ENCODE results near the gene PTPRD.

Gene PTPRD

DNA sequence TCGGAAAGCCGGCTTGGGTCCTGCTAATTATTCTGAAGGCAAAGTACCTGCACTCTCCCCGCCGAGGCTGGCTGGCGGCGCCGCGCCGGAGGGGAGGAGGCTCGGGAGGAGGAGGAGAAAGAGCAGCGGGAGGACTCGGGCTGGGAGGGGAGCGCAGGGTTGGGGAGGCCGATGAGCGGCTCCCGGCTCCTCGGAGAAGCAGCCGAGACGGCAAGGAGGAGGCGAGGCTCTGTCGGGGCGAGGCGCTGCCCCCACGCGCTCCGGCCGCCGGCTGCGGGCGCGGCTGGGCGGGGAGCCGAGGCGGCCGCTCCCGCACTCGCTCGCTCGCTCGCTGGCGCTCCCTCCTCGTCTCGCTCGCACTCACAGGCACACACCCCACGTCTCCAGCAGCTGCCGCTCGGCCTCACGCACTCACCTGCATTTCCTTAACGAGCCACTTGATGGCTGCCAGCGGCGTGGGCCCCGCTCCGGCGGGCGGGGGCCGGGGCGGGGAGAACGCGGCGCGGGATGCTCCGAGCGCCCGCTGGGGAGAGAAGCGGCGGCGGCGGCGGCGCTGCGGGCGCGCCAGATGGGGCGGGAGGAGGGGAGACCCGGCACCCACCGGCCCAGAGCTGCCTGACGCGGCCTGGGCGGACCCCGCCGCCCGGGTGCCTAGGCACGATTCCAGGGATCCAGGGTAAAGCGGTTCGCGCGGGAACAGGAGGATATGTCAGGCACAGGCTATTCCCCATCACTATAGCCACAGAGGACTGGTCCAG lies at the start of gene PTPRD:
Gene PTPRD, minus strand, starts transcription at position 362 of the 758 bp plus-strand sequence.
- in situ Hi-C loops (cut with MboI; ENCODE audit: low sequenced_read_pairs), result no loop called here

- in situ Hi-C loops (cut with MboI; ENCODE audit: low sequenced_read_pairs), result no loop called here
Observed at GRCh38 chr9:10661994-10662393, 49.2 kb upstream of the PTPRD start.

DNA sequence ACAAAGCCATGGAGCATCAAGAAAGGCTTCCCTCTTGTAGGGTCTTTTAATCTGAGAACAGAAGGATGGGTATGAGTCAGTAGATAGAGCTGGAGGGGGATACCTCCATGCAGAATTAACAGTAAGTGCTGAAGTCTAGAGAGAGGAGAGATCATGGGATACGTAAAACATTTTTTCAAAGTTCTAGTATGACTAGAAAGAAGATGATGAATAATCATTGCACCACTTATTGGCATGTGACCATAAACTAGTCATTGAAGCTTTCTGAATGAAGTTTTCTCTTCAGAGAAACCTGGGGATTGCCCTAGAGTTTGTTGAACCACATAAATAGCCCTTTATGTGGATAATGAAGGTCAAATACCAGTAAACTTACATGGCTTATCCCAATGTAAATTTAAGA lies 48.6 kb upstream of the PTPRD start:
- in situ Hi-C loops (cut with MboI; ENCODE audit: low sequenced_read_pairs), result no loop called here

DNA sequence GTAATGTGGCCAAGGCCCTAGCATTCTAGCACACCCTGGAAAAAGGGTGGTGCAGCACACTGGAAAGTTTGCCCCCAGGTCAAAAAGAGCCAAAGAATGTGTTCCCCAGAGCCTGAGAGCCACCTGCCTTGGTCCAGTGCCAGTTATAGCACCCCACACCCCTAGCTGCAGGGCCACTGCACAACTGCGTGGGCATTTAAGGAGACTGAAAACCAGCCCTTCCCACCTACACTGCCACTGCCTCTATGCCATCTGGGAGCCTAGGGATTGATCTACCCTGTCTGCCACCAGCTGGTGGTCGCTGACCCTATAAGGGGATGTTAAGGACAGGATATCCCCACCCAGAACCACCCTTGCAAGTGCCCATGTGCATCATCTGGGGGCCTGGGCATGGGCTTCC lies 38.2 kb upstream of the PTPRD start:
- in situ Hi-C loops (cut with MboI; ENCODE audit: low sequenced_read_pairs), result no loop called here

DNA sequence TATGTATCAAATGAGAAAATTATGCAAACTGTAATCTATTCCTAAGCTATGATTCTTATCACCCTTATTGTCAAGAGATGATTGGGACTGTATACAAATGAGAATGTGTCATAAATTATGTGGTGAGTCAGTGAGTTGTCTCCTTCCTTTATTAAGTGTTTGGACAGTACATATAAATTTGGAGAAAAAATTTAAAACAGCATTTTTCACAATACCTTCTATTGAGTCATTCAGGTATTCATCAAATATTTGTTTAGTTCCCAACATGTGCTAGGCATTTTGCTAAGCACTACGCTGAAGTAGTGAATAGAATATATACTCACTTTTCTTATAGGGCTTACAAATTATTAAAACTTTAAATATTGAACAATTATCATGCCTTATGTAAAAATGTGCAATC lies 36.3 kb upstream of the PTPRD start:
- in situ Hi-C loops (cut with MboI; ENCODE audit: low sequenced_read_pairs), result no loop called here

DNA sequence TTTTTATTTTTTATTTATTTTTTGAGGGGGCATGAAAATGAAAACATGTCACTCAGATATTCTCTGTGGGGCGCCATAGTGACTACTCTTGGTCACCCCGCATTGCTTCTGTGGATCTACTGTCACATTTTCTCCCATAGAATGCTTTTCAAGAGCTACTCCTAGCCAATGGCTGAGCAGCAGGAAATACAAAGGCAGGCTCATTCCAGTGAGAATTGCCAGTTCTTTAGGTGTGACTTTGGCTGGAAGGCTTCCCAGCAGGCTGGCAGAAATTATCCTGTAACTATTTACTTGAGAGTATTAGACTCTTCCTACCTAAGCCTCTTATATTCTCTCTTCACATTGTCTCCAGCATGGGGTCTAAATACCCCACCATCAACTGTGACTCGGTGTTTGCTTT lies 21.0 kb upstream of the PTPRD start:
- in situ Hi-C loops (cut with MboI; ENCODE audit: low sequenced_read_pairs), result no loop called here

- in situ Hi-C loops (cut with MboI; ENCODE audit: low sequenced_read_pairs), result no loop called here
Observed at GRCh38 chr9:10614196-10614800, 1.5 kb upstream of the PTPRD start.

DNA sequence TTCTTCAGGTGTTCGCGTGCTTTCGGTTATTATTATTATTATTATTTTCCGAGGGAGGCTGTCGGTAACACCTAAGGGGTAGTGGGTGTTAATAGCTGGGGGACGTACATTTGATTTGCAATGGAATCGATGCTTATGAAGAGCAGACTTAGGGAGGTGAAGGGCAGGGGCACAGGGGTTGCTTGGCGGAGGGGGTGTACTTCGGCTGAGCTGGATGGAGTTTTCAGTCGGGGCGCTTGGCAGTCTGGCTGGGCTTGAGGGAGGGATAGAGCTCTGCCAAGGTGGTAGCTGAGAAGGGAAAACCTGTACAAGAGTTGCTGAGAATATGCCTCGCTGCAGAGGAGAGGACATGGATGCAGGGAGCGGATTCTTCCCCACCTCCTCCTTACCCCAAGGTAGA lies 617 bp upstream of the PTPRD start:
- in situ Hi-C loops (cut with MboI; ENCODE audit: low sequenced_read_pairs), result no loop called here

DNA sequence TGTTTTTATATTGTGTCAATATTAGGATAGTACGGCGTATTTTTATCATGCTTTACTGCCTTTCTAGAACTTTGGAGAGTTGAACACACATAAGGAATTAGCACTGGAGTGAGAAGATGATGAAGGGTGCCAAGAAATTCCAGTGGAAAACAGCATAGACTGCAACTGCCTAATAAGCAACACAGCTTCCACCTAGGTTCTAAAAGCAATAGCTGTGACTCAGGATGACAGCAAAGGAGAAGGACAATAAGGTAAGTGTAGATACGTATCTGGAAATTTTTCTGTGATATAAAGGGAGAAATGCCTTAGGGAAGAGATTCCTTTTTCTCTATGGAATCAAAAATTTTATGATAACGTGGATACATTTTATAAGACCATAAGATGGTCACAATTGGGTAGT lies 7.4 kb downstream of the PTPRD start:
- in situ Hi-C loops (cut with MboI; ENCODE audit: low sequenced_read_pairs), result no loop called here

- in situ Hi-C loops (cut with MboI; ENCODE audit: low sequenced_read_pairs), result no loop called here
Observed at GRCh38 chr9:10604927-10605326, 7.9 kb downstream of the PTPRD start.

DNA sequence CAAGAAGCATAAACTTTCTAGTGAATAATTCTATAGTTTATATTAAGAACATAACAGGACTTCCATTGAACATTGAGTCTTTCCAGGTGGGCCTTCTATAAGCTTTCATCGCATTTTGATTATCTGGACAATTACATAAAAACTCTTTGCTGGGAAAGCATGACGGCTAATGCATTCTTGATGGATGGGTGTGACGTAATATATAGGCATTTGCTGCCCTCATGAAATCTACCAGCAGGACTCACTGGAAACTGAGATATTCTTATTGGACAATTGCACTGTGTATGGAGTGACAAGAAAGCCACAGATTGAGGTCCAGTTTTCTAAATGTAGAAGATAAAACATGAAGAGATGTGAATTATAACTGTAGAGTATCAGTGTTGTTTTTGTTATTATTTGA lies 15.0 kb downstream of the PTPRD start:
- in situ Hi-C loops (cut with MboI; ENCODE audit: low sequenced_read_pairs), result no loop called here

DNA sequence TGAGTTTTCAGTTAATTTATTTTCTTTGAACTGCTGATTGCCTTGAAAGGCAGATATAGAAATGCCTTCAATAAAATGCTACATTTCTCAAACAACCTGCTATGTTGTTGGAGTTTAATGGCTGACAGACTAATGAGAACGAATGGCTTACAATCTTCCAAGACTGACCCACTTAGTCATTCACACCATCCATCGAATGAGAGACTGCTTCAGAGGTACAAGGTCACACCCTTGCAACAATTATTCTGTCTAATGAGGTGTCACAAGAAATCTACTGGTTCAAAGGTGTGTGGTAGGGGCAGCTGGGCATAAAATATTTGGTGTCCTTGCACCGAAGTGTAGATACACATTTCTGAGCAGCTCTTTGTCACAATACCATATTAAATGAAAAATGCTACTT lies 18.3 kb downstream of the PTPRD start:
- in situ Hi-C loops (cut with MboI; ENCODE audit: low sequenced_read_pairs), result no loop called here

DNA sequence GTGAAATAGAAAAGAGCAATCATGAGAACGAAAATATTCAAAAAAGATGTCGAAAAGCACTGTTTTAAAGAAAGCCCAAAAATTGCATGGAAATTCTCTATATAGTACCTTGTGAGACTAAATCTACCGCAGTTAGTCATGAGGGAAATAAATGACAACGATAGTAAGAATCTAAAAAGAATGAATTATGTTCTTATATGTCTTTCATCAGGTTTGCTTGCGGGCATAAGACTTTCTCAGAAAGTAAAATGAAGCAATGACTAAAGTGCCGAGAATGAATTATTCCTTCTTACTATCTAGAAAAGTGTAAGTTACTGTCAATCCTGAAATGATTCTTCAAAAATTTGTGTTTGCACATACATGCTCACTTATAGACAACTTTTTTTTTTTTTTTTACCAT lies 26.4 kb downstream of the PTPRD start:
- in situ Hi-C loops (cut with MboI; ENCODE audit: low sequenced_read_pairs), result no loop called here

GRCh38 chr9:10571699-10572098 lies 41.1 kb downstream of the PTPRD start:
- in situ Hi-C loops (cut with MboI; ENCODE audit: low sequenced_read_pairs), result no loop called here

- in situ Hi-C loops (cut with MboI; ENCODE audit: low sequenced_read_pairs), result no loop called here
Observed at GRCh38 chr9:10566848-10567247, 46.0 kb downstream of the PTPRD start.

DNA sequence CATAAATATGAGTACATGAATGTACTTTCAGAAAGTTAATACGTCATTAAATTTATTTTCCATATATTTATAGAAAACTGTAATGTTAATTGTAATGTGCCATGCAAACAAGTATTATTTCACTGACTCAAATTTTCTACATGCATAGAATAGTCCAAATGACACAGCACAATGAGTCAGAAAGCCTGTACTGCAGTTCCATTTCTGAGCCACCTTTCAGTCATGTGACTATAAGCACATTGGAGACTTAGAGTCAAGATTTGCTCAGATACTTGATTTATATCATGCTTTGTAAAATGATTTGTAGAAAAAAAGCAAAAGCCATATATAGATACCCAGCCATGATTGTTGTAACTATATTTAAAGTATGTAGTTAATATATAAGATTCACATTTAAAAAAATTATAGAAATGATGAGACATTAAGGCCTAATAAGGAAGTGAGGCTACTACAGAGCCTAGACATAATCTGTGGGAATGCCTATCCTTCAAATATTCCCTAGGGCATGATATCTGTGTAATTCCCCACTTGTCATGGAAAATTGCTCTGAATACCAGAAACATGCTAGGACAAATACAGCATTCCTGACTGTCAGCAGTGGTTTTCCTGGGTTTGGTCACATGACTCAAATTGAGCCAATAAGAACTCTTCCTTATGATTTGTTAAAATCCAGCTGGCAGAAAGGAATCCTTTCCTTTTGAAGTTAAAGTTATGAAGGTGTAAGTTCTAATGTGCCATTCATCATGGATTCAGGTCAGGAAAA lies 50.0 kb downstream of the PTPRD start:
- in situ Hi-C loops (cut with MboI; ENCODE audit: low sequenced_read_pairs), result no loop called here

DNA sequence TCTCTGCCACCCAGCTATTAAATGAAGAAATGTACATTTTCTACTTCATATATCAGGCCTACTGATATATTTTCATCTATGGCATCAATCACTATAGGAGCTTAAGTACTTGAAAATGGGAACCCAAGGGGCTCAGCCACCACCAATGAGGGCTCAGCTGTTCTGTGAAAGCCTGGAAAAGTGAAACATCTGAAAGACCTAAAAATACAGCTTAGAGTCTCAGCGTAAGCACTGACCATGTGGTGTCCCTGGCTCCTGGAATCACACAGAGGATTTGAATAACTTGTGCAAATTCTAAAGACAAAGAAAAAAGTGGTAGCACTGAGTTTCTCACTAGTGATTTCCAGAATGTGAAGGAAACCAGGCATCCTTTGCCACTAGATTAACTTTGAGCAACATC lies 64.5 kb downstream of the PTPRD start:
- in situ Hi-C loops (cut with MboI; ENCODE audit: low sequenced_read_pairs), result no loop called here

GRCh38 chr9:10538073-10538472 lies 74.7 kb downstream of the PTPRD start:
- in situ Hi-C loops (cut with MboI; ENCODE audit: low sequenced_read_pairs), result no loop called here

DNA sequence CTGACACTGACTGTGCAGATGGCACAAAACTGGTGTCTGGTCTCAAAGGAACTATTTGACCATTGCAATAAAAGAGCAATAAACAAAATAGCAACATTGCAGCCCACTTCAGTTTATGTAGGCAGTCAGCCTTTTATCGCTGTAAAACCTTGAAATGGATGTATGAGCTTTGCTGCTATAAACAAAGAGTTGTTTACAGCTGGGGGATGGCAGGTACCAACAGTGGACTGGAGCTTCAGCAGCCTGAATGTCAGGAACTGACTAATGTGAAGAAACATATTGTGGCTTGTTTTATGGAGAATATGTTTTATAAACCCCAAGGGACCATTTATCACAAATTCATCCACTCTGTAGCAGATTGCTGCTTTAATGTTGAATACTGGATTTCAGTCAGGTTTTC lies 78.0 kb downstream of the PTPRD start:
- in situ Hi-C loops (cut with MboI; ENCODE audit: low sequenced_read_pairs), result no loop called here

- in situ Hi-C loops (cut with MboI; ENCODE audit: low sequenced_read_pairs), result no loop called here
Observed at GRCh38 chr9:10525972-10526371, 86.8 kb downstream of the PTPRD start.

- in situ Hi-C loops (cut with MboI; ENCODE audit: low sequenced_read_pairs), result no loop called here
Observed at GRCh38 chr9:10523164-10523563, 89.6 kb downstream of the PTPRD start.

GRCh38 chr9:10512144-10512543 lies 100.7 kb downstream of the PTPRD start:
- in situ Hi-C loops (cut with MboI; ENCODE audit: low sequenced_read_pairs), result no loop called here

Data from HL-60/S4 treated with phorbol 12-myristate 13-acetate at 8.2 ng/mL for 4 days and 3 days (cell line).